HEK293T (cell line): ENCODE data around the gene TTC33.

ENCODE experiments used
- CTCF ChIA-PET: fragments of 350-600 bp; formaldehyde crosslinking; extraction: SDS; loops from one replicate; lab custom pipeline; 2021; ENCODE audit warnings: antibody characterized with exemption, inconsistent platforms; lab: Yijun Ruan, JAX
- POLR2A ChIA-PET: fragments of 350-600 bp; formaldehyde crosslinking; extraction: SDS; loops from one replicate; lab custom pipeline; 2020; ENCODE audit warnings: antibody characterized with exemption, inconsistent platforms; lab: Yijun Ruan, JAX
- DNase-seq: peaks from one replicate; pipeline ENCODE4 v3.0.0; 2012; ENCODE audit warnings: mixed read lengths; ENCODE audit errors: extremely low spot score
- ARNT ChIP-seq: fragments of 450-650 bp; IDR thresholded peaks from 2 replicates; pipeline ENCODE4 v1.6.1; 2017; ENCODE audit warnings: mild to moderate bottlenecking
- BHLHE40 ChIP-seq: fragments of 450-650 bp; IDR thresholded peaks from 2 replicates; pipeline ENCODE4 v1.6.1; 2016; ENCODE audit warnings: mild to moderate bottlenecking, moderate library complexity, borderline replicate concordance
- CTBP1 ChIP-seq: fragments of 450-650 bp; IDR thresholded peaks from 2 replicates; pipeline ENCODE4 v1.6.1; 2016; ENCODE audit warnings: borderline replicate concordance
- ELF4 ChIP-seq: fragments of 450-650 bp; IDR thresholded peaks from 2 replicates; pipeline ENCODE4 v1.6.1; 2017; ENCODE audit warnings: antibody characterized with exemption
- FOXA1 ChIP-seq: fragments of 450-650 bp; IDR thresholded peaks from 2 replicates; pipeline ENCODE4 v1.6.1; 2016; ENCODE audit warnings: mild to moderate bottlenecking
- FOXK2 ChIP-seq: fragments of 450-650 bp; IDR thresholded peaks from 2 replicates; pipeline ENCODE4 v1.6.1; 2016; ENCODE audit warnings: mild to moderate bottlenecking
- FOXM1 ChIP-seq: fragments of 450-650 bp; IDR thresholded peaks from 2 replicates; pipeline ENCODE4 v1.6.1; 2017; ENCODE audit warnings: mild to moderate bottlenecking, borderline replicate concordance
- HDGF ChIP-seq: fragments of 450-650 bp; IDR thresholded peaks from 2 replicates; pipeline ENCODE4 v1.6.1; 2017; ENCODE audit warnings: antibody characterized with exemption, borderline replicate concordance
- L3MBTL2 ChIP-seq: fragments of 450-650 bp; conservative IDR thresholded peaks from 2 replicates; pipeline ENCODE4 v1.6.1; 2016; ENCODE audit warnings: mild to moderate bottlenecking
- LEF1 ChIP-seq: fragments of 450-650 bp; IDR thresholded peaks from 2 replicates; pipeline ENCODE4 v1.6.1; 2017; ENCODE audit warnings: mild to moderate bottlenecking, borderline replicate concordance
- NFRKB ChIP-seq: fragments of 450-650 bp; IDR thresholded peaks from 2 replicates; pipeline ENCODE4 v1.6.1; 2016; ENCODE audit warnings: mild to moderate bottlenecking, moderate library complexity
- PKNOX1 ChIP-seq: fragments of 450-650 bp; IDR thresholded peaks from 2 replicates; pipeline ENCODE4 v1.6.1; 2016
- SP1 ChIP-seq: fragments of 450-650 bp; IDR thresholded peaks from 2 replicates; pipeline ENCODE4 v1.6.1; 2017
- SUZ12 ChIP-seq: fragments of 450-650 bp; IDR thresholded peaks from 2 replicates; pipeline ENCODE4 v1.6.1; 2016; ENCODE audit warnings: mild to moderate bottlenecking
- TARDBP ChIP-seq: fragments of 450-650 bp; IDR thresholded peaks from 2 replicates; pipeline ENCODE4 v1.6.1; 2016
- ZNF384 ChIP-seq: fragments of 450-650 bp; IDR thresholded peaks from 2 replicates; pipeline ENCODE4 v1.6.1; 2016

Gene TTC33

GRCh38 chr5:40774623-40775022 is 18.9 kb upstream of the TTC33 start:
- TF ChIP-seq SUZ12: no peak
- TF ChIP-seq ELF4: no peak
- TF ChIP-seq TARDBP: no peak
- TF ChIP-seq FOXM1: no peak
- TF ChIP-seq PKNOX1: no peak
- no peak for TF ChIP-seq LEF1
- TF ChIP-seq ZNF384: no peak
- no peak for TF ChIP-seq SP1
- TF ChIP-seq NFRKB: no peak
- no peak for TF ChIP-seq ARNT
- no peak for TF ChIP-seq HDGF
- TF ChIP-seq FOXK2: no peak
- TF ChIP-seq L3MBTL2: no peak
- TF ChIP-seq FOXA1: no peak
- ChIA-PET POLR2A (interaction anchor here (1.0 kb wide), 1 partner anchor 60 kb away, joined by 4 read pairs; the partner anchor contains the start of gene RPL37), CTCF (interaction anchor here (0.8 kb wide), 1 partner anchor 12 kb away, joined by 4 read pairs; no protein-coding TSS in a partner anchor)
- DNase-seq: no peak

GRCh38 chr5:40770764-40771163 is 15.0 kb upstream of the TTC33 start:
- DNase-seq: no peak
- no peak for TF ChIP-seq SP1
- TF ChIP-seq L3MBTL2: no peak
- TF ChIP-seq ELF4: no peak
- no peak for TF ChIP-seq ZNF384
- TF ChIP-seq HDGF: no peak
- no peak for TF ChIP-seq PKNOX1
- no peak for TF ChIP-seq NFRKB
- no peak for TF ChIP-seq ARNT
- ChIA-PET POLR2A (interaction anchor here (1.1 kb wide), 1 partner anchor 27 kb away, joined by 4 read pairs; the partner anchor contains the start of gene PRKAA1), CTCF (no interaction called here)

- TF ChIP-seq L3MBTL2: no peak
- TF ChIP-seq SUZ12: no peak
- DNase-seq: no peak
- CTCF ChIA-PET: no interaction called here
- POLR2A ChIA-PET: no interaction called here
Measured at GRCh38 chr5:40762705-40763104, 6.9 kb upstream of the TTC33 start.

- no peak for DNase-seq
- CTCF ChIA-PET: no interaction called here
Measured at GRCh38 chr5:40757400-40757799, 1.6 kb upstream of the TTC33 start.

GRCh38 chr5:40755093-40755406 is 711 bp downstream of the TTC33 start:
- POLR2A ChIA-PET: interaction anchor here (0.9 to 1.0 kb wide), 2 partner anchors 44 to 80 kb away, joined by 3 to 4 read pairs; partner anchors contain the start of genes PRKAA1 and RPL37
- peak; percentile 69 for DNase-seq
- CTCF ChIA-PET: interaction anchor here (0.8 kb wide), 1 partner anchor 1331 kb away, joined by 4 read pairs; no protein-coding TSS in a partner anchor
- TF ChIP-seq FOXK2 (no peak), ZNF384 (no peak), NFRKB (no peak), FOXA1 (no peak), BHLHE40 (no peak), LEF1 (no peak), CTBP1 (no peak), L3MBTL2 (no peak), PKNOX1 (no peak), TARDBP (no peak), ARNT (no peak), SUZ12 (no peak), ELF4 (no peak), SP1 (no peak), HDGF (no peak), FOXM1 (no peak)

More at GRCh38 chr5:40757400-40757799, 1.6 kb upstream of the TTC33 start:
- POLR2A ChIA-PET: no interaction called here
- TF ChIP-seq SP1: no peak
- no peak for TF ChIP-seq CTBP1
- TF ChIP-seq SUZ12: no peak
- TF ChIP-seq PKNOX1: no peak
- TF ChIP-seq FOXM1: no peak
- no peak for TF ChIP-seq TARDBP
- no peak for TF ChIP-seq ZNF384
- TF ChIP-seq NFRKB: no peak
- no peak for TF ChIP-seq L3MBTL2
- no peak for TF ChIP-seq FOXK2
- no peak for TF ChIP-seq HDGF
- TF ChIP-seq LEF1: no peak
- no peak for TF ChIP-seq ELF4

GRCh38 chr5:40754381-40755092 is 1.2 kb downstream of the TTC33 start:
- ChIA-PET CTCF (interaction anchor here (0.7 kb wide), 1 partner anchor 44 kb away, joined by 3 read pairs; the partner anchor contains the start of gene PRKAA1), POLR2A (interaction anchor here (0.9 to 1.0 kb wide), 2 partner anchors 44 to 81 kb away, joined by 3 to 4 read pairs; partner anchors contain the start of genes PRKAA1 and RPL37)
- TF ChIP-seq PKNOX1 (no peak), L3MBTL2 (peak; percentile 23; the same call in 1 of the 2 replicates), SUZ12 (no peak), FOXM1 (no peak)
- DNase-seq: no peak
